Right kidney (tissue), 9 donors: Measurements from ENCODE around the gene IRX6.
A peak's percentile ranks its signal among the peaks of the same experiment; 100 is the strongest.

Experiments
- DNase-seq: peaks from one replicate; pipeline ENCODE4 v3.0.0-alpha.2; 2016
- long read RNA-seq, 8 donors: transcript quantifications; one replicate each; lab custom pipeline, GENCODE V29; 2026

Gene IRX6
- long read RNA-seq, donor 1, partial matches to known transcripts: 0 of 1 reads
- long read RNA-seq, donor 1, other reads (novel, unspliced or antisense): 0 of 1 reads
- long read RNA-seq, donor 2: 0 reads
- long read RNA-seq, donor 3, partial matches to known transcripts: 0 of 1 reads
- long read RNA-seq, donor 3, other reads (novel, unspliced or antisense): 0 of 1 reads
- long read RNA-seq, donor 4: 0 reads
- long read RNA-seq, donor 5: 0 reads
- long read RNA-seq, donor 6, partial matches to known transcripts: 0 of 4 reads
- long read RNA-seq, donor 6, other reads (novel, unspliced or antisense): 0 of 4 reads
- long read RNA-seq, donor 7: 0 reads
- long read RNA-seq, donor 8, partial matches to known transcripts: 0 of 3 reads
- long read RNA-seq, donor 8, other reads (novel, unspliced or antisense): 0 of 3 reads

DNA sequence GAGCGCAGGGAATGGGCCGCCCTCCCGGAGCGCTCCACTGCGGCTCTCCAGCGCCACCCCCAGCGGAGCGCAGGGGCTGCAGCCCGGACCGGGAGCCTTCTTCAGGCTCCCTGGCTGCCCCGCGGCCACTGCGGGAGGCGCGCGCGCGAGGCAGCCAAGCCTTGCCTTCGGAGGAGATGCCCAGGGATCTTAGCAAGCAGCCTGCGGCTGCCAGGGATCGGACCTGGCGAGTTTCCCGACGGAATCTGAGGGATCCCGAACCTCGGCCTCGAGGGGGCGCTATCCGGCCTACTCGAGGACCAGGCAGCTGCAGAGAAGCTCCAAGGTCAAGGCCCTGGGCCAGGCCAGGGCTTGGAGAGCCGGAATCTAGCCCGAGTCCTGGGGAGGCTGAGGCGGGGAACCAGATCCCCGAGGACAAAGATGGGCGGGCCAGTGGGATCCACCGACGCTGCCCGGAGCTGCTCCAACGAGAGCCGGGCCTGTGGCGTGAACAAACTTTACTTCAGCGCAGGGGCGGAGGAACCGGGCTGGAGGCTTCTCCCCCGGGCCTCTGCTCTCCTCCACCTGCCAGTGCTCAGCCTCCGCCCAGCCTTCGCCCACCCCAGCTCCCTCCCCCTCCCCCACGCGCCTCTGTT, at the start of gene IRX6:
TSS of gene IRX6 (plus strand) at position 567 of the 635 bp plus-strand sequence. CDS start 889 bp downstream, outside the sequence.
- DNase-seq: peak; percentile 89

DNA sequence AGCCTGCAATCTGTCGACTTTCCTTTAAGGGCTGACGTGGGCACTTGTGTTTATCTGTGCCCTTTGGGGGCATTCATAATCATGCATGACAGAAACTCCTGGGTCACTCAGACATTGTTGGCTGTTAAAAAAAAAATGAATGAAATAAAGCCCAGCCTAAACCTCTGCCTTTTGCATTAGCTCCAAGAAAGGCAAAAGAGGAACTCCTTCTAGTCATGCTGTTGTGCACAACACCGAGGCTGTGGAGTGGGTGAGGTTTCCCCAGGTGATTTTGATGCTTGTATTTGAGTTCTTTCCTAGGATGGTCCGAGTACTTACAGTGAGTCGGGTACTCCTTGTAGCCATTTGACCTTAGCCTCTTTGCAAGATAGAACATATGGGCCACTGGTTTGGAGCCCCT, 49.6 kb upstream of the IRX6 start:
- DNase-seq: no peak

DNA sequence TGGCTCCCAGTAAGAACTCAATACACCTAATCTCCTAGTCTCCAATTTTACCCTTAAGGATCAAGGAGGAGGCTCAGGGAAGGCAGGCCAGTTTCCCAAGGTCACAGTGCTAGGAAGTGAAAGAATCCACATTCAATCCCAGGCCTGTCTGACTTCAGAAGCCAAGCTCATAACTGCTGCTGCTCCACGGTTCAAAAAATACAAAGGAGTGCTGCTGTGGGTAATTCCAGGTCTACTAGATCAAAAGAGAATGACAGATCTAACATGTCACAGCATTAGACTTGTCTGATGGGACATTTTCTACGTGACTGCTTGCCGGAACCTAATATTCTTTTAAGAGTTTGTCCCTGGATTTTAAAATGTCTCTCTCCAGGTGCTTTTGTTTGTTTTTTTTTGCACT, 48.8 kb upstream of the IRX6 start:
- no peak for DNase-seq

DNA sequence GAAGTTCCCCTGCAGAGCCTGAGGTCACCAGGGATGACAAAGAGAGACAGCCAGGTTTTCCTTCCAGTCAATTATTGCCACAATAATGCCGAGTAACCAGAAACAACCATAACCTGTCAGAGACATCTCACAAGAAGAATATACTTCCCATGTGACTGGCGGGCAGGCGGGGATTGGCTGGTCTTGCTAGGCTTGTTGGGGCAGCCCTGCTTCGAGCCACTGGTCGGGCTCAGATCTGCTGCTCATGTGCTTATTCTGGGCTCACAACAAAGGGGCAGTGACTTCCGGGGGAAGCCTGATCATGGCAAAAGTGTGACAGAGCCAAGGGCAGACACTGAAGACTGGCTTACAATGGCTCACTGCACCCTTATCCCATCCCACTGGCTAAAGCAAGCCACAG, 48.1 kb upstream of the IRX6 start:
- no peak for DNase-seq

DNA sequence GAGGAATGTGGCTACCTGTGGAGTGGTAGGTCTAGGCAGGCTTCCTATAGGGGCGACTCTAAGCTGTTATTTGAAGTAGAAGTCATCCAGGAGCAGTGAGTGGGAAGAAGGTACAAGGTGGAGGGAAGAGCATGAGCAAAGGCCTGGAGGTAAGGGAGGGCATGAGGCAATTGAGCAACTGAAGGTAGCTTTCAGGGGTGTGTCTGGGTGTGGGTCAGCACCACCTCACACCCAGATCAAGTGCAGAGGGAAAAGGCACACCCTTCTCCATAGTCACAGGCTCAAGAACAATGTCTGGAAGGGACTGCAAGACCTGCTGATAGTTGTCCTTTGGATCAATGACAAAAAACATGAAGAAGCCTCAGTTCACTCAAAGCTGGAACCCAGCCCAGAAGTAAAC, 46.5 kb upstream of the IRX6 start:
- DNase-seq: no peak

DNA sequence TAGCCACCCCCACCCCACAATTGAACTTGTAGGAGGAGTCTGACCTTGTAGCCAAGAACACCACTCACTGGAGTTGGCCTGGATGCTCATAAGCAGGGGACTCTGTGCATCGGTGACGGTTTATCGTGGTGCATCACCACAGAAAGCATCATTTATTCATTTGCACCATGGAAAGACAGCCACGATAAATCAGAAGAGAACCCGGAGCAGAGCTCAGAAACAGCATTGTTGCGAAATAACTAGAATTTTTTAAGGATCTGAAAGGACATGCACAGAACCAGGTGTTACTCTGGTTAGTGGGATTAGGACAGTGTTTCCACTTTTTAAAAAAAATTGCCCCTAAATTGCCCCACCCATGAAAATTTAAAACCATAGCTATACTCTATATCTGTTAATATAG, 44.4 kb upstream of the IRX6 start:
- no peak for DNase-seq

DNA sequence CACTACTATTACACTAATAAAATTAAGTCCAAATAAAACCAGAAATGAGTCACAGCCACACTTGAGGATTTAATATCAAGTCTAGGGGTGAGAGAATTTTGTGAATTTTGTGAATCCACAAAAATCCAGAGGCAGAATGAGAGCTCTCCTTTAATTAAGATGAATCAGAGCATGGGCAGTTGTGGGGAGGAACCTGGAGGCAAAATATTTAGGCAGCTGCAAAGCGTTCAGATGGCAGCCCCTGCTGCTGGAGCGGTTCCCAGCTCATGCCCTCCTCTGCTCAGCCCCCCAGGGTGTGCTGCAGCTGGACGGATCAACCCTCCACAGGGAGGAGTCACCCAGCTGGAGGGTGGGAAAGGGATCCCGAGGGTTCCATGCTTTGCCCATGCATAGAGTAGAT, 43.4 kb upstream of the IRX6 start:
- DNase-seq: no peak

DNA sequence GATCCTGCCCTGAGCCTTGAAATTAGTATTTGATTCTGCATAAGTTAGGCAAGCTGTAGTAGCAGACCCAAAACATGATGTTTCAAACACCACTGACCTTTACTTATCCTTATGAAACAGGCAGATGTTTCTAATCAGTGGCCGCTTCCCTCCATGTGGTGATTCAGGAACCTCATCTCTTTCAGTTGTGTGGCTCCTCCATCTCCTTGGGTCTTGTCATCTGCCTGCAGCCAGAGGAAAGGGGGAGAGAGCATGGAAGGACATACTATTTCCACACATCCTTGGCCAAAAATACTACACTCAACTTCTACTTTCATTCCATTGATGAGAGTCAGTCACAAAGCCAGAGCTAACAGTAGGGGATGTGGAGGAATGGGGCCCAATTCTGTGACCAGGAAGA, 41.6 kb upstream of the IRX6 start:
- DNase-seq: no peak

DNA sequence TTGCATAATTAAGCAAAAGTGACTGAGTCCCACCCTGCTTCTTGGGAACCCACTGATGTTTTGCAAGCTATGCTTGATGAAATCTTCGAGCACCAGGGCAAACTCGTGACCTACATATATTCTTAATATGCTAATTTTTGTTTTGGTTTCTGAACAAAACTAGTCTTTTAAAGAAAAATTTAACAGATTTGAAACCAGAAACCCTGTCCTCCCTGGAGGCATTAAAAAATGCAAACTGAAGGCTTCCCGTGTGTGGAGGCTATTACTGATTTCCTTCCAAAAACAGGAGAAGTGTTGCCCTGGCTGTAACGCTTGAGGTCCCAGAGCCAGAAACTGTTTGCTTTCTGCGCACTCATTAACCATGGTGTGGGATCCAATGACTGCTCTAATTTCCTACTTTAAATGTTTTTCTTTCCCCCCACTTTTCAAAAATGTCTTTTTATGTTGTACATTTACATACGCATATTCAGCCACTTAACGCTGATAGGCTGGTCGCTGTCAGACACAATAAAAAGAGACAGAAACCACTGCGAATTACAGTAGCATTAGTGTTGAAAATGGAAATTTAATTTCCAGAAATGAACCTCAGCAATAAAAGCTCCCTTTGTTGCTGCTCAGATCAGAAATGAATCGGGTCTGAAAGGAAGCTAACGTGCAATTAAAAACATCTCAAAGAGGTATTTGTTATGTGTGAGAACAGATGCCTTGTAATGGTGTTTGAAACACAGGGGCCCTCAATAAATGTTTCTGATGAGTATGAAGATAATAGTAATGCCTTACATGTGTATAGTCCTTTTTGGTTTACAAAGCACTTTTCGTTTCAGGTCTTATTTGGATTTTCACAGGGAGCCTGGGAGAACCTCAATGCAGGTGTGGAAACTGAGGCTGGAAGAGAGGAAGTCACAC, 39.9 kb upstream of the IRX6 start:
- no peak for DNase-seq

DNA sequence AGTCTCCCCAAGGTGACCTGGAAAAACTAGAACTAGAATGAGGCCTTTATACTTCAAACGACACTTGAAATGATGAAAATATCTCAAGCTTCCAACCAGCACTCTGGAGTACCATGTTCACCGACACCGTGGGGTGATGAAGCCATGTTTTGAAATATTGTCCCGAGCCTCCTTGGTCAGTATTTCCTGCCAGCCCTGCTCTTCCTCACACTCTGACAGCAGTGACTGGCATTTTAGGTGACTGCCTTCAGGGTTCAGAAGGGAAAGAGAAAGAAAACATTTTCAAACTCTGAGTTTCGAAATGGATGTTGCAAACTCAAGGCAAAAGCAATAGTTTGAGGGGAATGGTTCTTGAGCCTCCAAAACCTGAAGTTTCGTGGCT, 39.3 kb upstream of the IRX6 start:
- no peak for DNase-seq

DNA sequence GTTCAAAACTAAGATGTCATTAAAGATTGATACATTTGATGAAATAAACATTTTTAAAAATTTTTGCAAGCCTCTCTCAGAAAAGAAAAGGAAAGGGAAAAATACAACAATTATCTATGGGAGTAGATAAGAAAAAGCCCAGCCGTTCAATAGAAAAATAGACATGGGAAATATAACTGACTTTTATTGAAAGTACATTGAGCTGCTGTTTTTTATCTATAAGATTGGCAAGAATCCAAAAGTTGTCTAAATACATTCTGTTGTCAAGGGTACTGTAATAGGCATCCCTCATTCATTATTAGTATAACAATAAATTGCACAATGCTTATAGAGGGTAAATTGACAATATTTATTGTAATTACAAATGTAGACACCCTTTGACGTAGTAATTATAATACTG, 38.4 kb upstream of the IRX6 start:
- DNase-seq: no peak

DNA sequence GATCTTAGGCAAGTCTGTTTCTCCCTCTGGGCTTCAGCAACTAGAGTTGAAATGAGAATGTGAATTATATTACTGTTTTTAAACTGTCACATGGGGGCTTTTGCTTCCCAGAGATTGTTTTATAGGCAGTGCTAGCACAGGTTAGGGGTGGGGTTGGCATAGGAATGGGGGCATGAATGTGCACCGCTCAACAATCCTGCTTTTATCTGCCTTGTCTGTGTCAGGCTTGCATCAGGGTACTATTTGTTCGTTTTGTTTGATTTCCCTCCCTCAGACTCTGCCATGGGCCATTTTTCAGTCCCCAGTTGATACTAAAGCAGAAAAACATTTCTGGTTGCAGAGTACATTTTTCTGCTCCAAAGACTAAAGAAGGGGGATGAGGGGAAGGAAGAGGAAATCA, 34.6 kb upstream of the IRX6 start:
- DNase-seq: no peak

DNA sequence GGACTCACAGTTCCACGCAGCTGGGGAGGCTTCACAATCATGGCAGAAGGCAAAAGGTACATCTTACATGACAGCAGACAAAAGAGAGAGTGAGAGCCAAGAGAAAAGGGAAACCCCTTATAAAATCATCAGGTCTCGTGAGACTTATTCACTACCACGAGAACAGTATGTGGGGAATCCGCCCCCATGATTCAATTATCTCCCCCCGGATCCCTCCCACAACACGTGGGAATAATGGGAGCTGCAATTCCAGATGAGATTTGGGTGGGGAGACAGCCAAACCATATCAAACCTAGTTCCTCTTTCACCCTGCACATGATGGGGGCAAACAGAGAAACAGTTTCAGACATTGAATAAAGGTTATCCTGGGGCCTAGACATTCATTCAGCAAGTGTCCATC, 32.2 kb upstream of the IRX6 start:
- DNase-seq: no peak

DNA sequence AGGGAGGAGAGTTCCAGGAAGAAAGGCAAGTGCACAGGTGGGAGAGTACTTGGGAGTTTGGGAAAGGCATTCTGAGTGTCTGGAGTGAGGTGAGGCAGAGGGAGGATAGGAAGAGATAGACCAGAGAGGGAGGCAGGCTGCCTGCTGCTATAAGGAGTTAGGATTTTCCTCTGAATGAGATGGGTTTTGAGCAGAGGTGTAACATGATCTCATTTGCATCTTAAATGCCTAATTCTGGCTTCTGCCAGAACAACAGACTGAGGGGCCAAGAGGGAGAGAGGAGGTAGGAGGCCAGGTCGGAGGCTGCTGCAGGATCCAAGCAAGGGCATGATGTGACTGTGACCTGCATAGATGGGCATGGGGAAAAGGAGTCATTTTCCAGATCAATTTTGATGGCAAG, 31.5 kb upstream of the IRX6 start:
- no peak for DNase-seq

DNA sequence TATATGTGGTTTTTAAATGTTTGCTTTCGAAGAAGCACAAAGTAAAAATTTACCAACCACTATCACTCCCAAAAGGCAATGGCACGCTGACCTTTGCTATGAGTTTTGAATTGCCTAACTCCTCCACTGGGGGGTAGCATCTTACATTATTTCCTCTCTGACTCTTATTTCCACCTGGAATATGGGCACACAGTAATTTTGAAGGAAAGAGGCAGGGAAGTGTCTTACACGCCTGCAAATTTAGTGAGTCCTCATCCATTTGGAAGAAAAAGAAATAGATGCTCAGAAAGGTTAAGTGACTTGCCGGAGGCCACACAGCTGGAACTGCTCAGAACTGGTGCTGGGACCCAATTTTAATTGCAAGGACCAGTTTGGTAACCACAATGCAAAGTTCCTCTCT, 29.9 kb upstream of the IRX6 start:
- no peak for DNase-seq

DNA sequence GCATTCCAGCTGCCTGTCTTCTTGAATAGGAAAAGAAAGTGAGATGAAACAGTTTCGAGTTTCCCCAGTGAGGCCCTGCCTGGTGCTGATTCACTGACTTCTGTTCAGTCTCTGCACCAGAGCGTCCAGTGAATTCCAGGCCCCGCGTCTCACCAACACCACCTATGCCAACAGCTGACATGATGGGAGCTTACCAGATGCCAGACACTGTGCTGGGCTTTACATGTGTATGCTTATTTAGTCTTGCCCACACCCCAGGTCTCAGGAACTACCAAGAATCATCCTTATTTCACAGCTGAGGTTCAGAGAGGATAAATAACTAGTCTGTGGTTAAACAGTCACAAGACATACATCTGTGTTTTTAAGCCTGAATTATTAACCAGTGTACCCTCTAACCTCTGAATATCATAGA, 29.1 kb upstream of the IRX6 start:
- DNase-seq: peak; percentile 46

DNA sequence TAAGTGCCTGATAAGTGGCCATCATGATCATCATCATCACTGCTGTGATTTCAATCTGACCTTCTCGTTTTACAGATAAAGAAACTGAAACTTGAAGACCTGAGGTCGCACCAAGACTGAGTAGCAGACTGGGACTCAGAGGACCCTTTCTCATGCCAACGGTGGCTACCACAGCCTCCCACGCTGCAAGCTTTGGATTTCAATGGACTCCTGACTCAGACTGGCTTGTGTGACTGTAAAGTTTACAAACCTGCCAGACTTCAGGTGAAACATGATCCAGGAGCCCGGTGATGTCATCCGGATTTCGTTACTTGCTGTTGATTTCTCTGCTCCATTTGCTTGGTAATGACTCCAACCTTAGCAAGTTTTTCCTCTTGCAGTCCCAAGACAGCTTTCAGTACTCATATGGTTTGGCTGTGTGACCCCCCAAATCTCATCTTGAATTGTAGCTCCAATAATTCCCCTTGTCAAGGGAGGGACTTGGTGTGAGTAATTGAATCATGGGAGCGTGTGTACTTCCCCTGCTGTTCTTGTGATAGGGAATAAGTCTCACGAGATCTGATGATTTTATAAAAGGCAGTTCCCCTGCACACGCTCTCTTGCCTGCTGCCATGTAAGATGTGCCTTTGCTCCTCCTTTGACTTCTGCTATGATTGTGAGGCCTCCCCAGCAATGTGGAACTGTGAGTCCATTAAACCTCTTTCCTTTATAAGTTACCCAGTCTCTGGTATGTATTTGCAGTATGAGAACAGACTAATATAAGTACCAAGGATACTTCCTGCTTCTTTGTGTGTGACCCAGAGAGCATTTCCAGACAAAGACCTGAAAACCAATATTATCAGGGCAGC, 26.7 kb upstream of the IRX6 start:
- DNase-seq: peak; percentile 32

DNA sequence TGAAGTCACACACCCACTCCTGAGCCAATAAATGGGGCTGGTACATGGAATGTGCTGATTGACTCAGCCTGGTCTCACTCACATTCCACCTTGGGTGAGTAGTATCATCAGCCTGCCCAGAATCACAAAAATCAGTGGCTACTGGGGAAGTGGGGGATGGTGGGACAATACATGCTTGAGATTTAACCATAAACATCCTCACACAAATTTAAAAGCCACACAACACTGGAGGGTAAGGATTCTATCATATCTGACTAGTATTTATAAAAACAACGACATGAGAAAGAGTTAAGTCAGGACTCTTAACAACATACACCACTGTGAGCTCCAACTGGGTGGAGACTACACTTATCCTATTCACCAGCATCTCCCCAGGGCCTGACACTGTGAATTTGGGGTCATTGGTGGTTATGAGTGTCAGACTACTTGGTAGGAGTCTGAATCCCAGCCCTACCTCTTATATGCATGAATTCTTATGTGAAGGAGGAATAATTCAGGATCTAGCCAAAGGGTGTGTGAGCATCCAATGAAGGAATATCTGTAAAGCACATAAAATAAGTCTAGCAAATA, 26.0 kb upstream of the IRX6 start:
- no peak for DNase-seq

DNA sequence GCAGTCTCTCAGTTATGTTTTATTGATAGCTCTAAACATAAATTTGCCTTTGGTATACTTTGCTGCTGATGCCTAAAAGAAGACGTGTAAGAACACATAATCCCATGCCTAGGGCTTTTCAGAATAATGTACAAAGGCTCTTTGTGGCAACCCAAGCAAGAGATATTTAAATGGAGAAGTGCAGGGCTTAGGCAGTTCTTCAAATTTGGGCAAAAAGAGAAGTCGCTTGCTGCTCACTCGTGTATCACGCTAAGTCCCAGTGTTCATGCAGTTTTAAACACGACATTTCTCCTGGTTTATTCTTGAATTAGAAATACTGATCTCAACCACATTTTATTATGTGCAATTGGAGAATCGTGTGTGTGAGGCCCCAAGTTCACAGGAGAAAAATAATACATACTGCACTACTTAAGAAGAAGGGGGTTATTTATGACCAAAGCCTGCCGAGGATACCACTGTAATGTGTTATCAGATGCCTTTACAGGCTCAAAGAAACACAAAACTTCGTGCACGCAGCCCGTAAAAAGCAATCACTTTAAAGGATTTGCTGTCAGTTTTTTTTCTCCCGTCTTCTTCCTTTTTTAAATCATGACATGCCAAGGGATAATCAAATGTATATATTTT, 22.5 kb upstream of the IRX6 start:
- DNase-seq: no peak

DNA sequence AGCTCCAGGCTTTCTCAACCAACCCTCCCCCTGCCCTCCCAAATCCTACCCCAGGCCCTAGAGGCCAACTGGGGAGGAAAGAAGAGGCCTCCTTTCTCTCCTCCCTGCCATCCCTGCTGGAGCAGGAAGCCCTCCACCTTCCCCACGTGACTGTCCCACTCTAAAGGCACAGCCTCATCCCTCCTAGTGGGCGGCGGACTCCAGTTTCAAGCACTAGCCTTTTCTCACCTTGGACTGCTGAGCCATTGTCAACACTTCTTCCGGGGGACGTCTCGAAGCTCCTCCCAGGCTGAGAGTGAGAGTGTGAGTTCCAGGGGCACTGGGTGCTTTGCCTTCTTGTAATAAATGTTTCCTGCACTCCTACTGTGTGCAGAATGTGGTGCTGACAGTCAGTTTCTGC, 21.4 kb upstream of the IRX6 start:
- DNase-seq: no peak

DNA sequence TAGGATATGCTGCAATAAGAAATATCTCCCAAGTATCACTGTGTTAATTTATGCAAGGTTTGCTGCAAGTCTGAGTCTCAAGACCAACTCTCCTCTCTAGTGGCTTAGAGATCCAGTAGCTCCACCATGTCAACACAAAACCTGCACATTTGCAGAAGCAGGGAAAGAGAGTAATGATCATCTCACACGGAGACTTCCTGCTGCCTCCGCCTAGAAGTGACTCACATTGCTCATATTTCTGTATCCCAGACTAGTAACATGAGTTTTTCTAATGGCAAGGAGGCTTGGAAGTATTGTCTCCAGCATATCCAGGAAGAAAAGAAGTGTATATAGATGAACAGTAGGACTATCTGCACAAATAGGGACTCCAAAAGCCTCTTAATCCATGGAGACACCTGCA, 15.0 kb upstream of the IRX6 start:
- no peak for DNase-seq
